GM21737 (cell line): ENCODE data around the gene CEND1.
A peak's percentile ranks its signal among the peaks of the same experiment; 100 is the strongest.

Experiments used
- ATAC-seq: cut with Tn5 transposase; IDR thresholded peaks from one replicate; pipeline ENCODE4 v1.9.1; 2021; ENCODE audit warnings: mild to moderate bottlenecking, moderate library complexity; ENCODE audit not compliant: unreplicated experiment

Gene CEND1

GRCh38 chr11:813072-813455, 23.2 kb upstream of the CEND1 start:
- ATAC-seq = no peak

- no peak for ATAC-seq
These were observed 22.5 kb upstream of the CEND1 start for GRCh38 chr11:812390-812789.

- no peak for ATAC-seq
These were observed 21.8 kb upstream of the CEND1 start for GRCh38 chr11:811446-812245.

- ATAC-seq = no peak
These were observed 20.2 kb upstream of the CEND1 start for GRCh38 chr11:810040-810567.

- peak; percentile 66 for ATAC-seq
These were observed 19.6 kb upstream of the CEND1 start, which contains the start of gene RPLP2 for GRCh38 chr11:809287-810039. TSS of gene RPLP2 (plus strand) at chr11:809967. CDS start at chr11:810235, 268 bp downstream.

- no peak for ATAC-seq
These were observed 18.8 kb upstream of the CEND1 start for GRCh38 chr11:808427-809286.

- no peak for ATAC-seq
These were observed 14.7 kb upstream of the CEND1 start for GRCh38 chr11:804599-804964.

- ATAC-seq = no peak
These were observed 14.1 kb upstream of the CEND1 start for GRCh38 chr11:803770-804598.

- no peak for ATAC-seq
These were observed 13.5 kb upstream of the CEND1 start for GRCh38 chr11:803467-803742.

- no peak for ATAC-seq
These were observed 13.0 kb upstream of the CEND1 start for GRCh38 chr11:802693-803466.

- ATAC-seq = no peak
These were observed 12.2 kb upstream of the CEND1 start for GRCh38 chr11:802018-802617.

- ATAC-seq = no peak
These were observed 11.3 kb upstream of the CEND1 start for GRCh38 chr11:801097-801780.

GRCh38 chr11:800473-800872, 10.6 kb upstream of the CEND1 start:
- ATAC-seq = no peak

- ATAC-seq = no peak
These were observed 9.9 kb upstream of the CEND1 start for GRCh38 chr11:799641-800316.

GRCh38 chr11:798093-798713, 8.3 kb upstream of the CEND1 start, which contains the start of gene SLC25A22:
TSS of gene SLC25A22 (minus strand) at chr11:798281. CDS start at chr11:795006, 3,275 bp downstream.
- ATAC-seq = peak; percentile 46

GRCh38 chr11:797296-798092, 7.6 kb upstream of the CEND1 start:
- peak; percentile 41 for ATAC-seq
